ENCODE data around the gene TRAPPC2B.

- no peak for TF ChIP-seq CTCF (IDR thresholded peaks at IDR 0.05; ENCODE audit: low read depth, low read length)
- TF ChIP-seq MAX (IDR thresholded peaks at IDR 0.05; ENCODE audit: low read depth, low read length), result no peak
- no peak for TF ChIP-seq POLR2A (IDR thresholded peaks at IDR 0.05; ENCODE audit: extremely low read depth, insufficient read length)
- TF ChIP-seq MYC (IDR thresholded peaks at IDR 0.05; ENCODE audit: low read depth, low read length), result no peak
Observed at GRCh38 chr19:57342582-57342981, 20.8 kb upstream of the TRAPPC2B start.
